ENCODE data around the gene ZGPAT.

Gene ZGPAT

GRCh38 chr20:63782521-63782971, 74.7 kb downstream of the ZGPAT start:
- DNase-seq (ENCODE audit: low read depth in 3 of 3): no peak

GRCh38 chr20:63783970-63784369, 76.1 kb downstream of the ZGPAT start:
- no peak for DNase-seq (ENCODE audit: low read depth in 3 of 3)

- no peak for DNase-seq (ENCODE audit: low read depth in 3 of 3)
Observed at GRCh38 chr20:63785691-63786131, 77.9 kb downstream of the ZGPAT start.
